Tibial artery (tissue), 4 donors: Measurements from ENCODE around the gene MAML2.

Experiments used
- DNase-seq, 2 donors: peaks; one replicate each; pipeline ENCODE4 v3.0.0-alpha.2; 2019
- H3K27ac ChIP-seq, 2 donors: fragments of 200-600 bp; sonication (generic) in 1 of 2; 1 replicate in 1 of 2; 2 replicates in 1 of 2; pipeline ENCODE4 v1.5.1; 2018 to 2019; ENCODE audit warnings: mild to moderate bottlenecking in 1 of 2
- H3K27me3 ChIP-seq, 2 donors: fragments of 200-600 bp; sonication (generic) in 1 of 2; one replicate each; pipeline versions ENCODE4 v1.5.1 to v1.6.0; 2016 to 2019
- H3K36me3 ChIP-seq, 3 donors: fragments of 200-600 bp; sonication (generic) in 2 of 3; one replicate each; pipeline ENCODE4 v1.5.1; 2016 to 2019; ENCODE audit warnings: mild to moderate bottlenecking in 2 of 3
- H3K4me1 ChIP-seq, 4 donors: fragments of 200-600 bp; sonication (generic) in 2 of 4; 1 replicate in 3 of 4; 2 replicates in 1 of 4; pipeline ENCODE4 v1.5.1; 2016 to 2019
- H3K4me3 ChIP-seq, 2 donors: fragments of 200-600 bp; sonication (generic) in 1 of 2; 1 replicate in 1 of 2; 2 replicates in 1 of 2; pipeline ENCODE4 v1.5.1; 2018 to 2019; ENCODE audit warnings: mild to moderate bottlenecking in 2 of 2
- H3K9me3 ChIP-seq, 3 donors: fragments of 200-600 bp; sonication (generic) in 1 of 3; one replicate each; pipeline ENCODE4 v1.5.1; 2016 to 2019
- intact Hi-C: fragments of 100-400 bp; cut with DNase I; formaldehyde crosslinking; loops from one replicate; pipeline ENCODE4 v1.15.0; 2023; ENCODE audit warnings: low total_unique reads
- TF ChIP-seq, protein P1 (sequence below), 2 experiments: fragments of 200-600 bp in 1 of 2; fragments of 450-650 bp in 1 of 2; IDR thresholded peaks; one replicate each; pipeline ENCODE4 v1.5.1; 2017 to 2019; ENCODE audit warnings: antibody characterized with exemption in 2 of 2, mild to moderate bottlenecking in 1 of 2, moderate library complexity in 1 of 2

MAML2 gene

DNA sequence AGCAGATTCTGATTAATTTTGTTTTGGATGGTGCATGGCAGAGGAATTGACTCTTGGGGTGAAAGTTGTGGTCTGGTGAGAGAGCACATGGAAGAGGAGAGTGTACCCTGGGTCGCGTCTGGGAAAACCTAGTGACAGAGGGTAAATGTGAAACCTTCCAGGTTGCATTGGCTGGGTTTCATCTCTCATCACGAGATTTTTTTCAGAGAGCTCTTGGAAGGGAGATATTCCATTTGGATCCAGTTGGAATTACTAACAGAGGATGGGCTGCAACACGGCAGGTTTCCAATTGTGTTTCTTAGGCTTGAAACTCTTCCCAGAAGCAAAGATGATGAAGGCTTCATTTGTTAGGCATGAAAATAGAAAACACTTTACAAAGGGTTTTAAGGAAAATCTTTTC lies 309.4 kb downstream of the MAML2 start:
- intact Hi-C loops: no loop called here
- TF ChIP-seq, protein P1, sequence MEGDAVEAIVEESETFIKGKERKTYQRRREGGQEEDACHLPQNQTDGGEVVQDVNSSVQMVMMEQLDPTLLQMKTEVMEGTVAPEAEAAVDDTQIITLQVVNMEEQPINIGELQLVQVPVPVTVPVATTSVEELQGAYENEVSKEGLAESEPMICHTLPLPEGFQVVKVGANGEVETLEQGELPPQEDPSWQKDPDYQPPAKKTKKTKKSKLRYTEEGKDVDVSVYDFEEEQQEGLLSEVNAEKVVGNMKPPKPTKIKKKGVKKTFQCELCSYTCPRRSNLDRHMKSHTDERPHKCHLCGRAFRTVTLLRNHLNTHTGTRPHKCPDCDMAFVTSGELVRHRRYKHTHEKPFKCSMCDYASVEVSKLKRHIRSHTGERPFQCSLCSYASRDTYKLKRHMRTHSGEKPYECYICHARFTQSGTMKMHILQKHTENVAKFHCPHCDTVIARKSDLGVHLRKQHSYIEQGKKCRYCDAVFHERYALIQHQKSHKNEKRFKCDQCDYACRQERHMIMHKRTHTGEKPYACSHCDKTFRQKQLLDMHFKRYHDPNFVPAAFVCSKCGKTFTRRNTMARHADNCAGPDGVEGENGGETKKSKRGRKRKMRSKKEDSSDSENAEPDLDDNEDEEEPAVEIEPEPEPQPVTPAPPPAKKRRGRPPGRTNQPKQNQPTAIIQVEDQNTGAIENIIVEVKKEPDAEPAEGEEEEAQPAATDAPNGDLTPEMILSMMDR (IDR thresholded peaks at IDR 0.05): no peak
- no peaks in the 10 kb centered on the region for H3K9me3 ChIP-seq
- peaks cover 0 to 3% (median 0%) of the 10 kb centered on the region in 4 donors for H3K4me1 ChIP-seq
- DNase-seq: no peak
- no peak overlapping the region for H3K4me3 ChIP-seq
- H3K27ac ChIP-seq: no peak overlapping the region
- no peaks in the 10 kb centered on the region for H3K36me3 ChIP-seq
- H3K27me3 ChIP-seq: no peaks in the 10 kb centered on the region

DNA sequence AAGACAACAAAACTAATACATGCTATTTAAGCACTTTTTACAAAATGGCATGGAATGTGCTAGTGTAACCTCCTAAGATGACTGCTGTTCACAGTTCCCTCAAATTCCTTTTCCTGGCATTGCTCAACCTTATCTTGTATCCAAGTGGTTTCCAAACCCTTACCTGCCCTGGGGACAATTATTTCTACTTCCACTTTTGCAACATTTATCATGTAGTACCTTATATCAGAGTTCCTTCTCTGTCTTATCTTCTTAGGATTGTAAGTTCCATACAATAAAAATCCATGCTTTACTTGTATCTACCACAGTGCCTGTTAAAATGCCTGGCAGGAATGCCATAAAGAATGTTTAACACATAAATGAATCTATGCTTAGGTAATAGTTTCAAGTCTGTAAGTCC lies 309.9 kb downstream of the MAML2 start:
- Histone ChIP-seq H3K27me3 (no peaks in the 10 kb centered on the region), H3K4me3 (no peak overlapping the region), H3K4me1 (peaks cover 0 to 3% (median 0%) of the 10 kb centered on the region in 4 donors), H3K9me3 (no peaks in the 10 kb centered on the region), H3K36me3 (no peaks in the 10 kb centered on the region), H3K27ac (no peak overlapping the region)
- TF ChIP-seq, protein P1 (IDR thresholded peaks at IDR 0.05): no peak
- intact Hi-C loops: no loop called here
- no peak for DNase-seq

DNA sequence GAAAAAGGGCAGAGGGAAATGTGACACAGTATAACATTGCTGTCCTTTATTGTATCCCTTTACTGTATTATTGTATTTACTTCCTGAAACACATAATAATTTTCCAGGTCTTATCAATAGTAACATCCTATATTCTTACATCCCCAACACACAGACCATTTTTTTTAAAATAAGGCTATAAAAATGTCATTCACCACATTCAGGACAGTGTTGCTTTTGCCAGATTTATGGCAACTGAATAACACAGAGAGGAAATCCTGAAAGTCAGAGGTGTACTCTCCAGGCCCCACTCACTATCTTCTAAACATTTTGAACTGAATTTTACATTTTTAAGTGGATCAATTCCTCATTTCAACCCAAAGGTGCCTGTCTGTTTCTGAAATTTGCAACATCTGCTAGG lies 314.2 kb downstream of the MAML2 start:
- Histone ChIP-seq H3K27ac (no peak overlapping the region), H3K36me3 (no peaks in the 10 kb centered on the region), H3K27me3 (no peaks in the 10 kb centered on the region), H3K4me3 (no peak overlapping the region), H3K4me1 (no peaks in the 10 kb centered on the region), H3K9me3 (no peaks in the 10 kb centered on the region)
- no peak for DNase-seq
- TF ChIP-seq, protein P1 (IDR thresholded peaks at IDR 0.05): no peak
- intact Hi-C loops: no loop called here

DNA sequence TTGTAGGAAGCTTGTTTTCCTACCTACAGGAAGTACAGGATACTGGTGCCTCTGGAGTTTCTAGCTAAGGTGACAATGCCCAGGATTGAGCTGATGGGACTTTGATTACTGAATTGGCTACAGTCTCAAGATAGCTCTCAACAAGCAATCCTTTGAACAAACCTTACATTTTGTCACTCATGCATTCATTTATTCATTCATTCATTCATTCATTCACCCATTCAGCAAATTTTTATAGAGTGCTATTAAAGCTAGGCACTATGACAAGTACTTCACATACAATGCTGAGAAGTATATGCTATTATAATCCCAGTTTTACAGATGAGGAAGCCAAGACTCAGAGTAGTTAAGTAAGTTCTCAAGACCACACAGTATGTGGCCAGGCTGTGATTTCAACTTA lies 316.0 kb downstream of the MAML2 start:
- Histone ChIP-seq H3K27me3 (no peaks in the 10 kb centered on the region), H3K36me3 (no peaks in the 10 kb centered on the region), H3K4me1 (no peaks in the 10 kb centered on the region), H3K9me3 (no peaks in the 10 kb centered on the region), H3K27ac (no peak overlapping the region), H3K4me3 (no peak overlapping the region)
- no peak for DNase-seq
- TF ChIP-seq, protein P1 (IDR thresholded peaks at IDR 0.05): no peak
- intact Hi-C loops: no loop called here

DNA sequence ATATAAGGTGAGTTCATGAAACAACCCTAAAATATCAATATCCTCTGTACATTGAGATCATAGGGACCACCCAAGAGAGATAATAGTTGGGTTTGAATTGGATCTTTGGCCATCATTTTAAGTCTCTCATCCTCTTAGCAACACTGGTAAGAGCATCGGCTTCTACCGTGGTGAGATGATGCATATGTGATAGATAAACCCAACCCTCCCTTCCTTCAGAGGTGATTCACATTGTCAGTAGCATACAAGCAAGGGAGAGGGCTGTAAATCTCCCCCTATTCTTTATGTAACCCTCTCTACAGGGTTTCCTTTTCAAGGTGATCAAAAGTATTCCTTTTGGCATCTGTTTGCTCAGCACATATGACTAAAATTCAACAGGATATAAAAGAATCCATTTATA lies 316.7 kb downstream of the MAML2 start:
- Histone ChIP-seq H3K27me3 (no peaks in the 10 kb centered on the region), H3K27ac (no peak overlapping the region), H3K9me3 (no peaks in the 10 kb centered on the region), H3K4me1 (no peaks in the 10 kb centered on the region), H3K36me3 (no peaks in the 10 kb centered on the region), H3K4me3 (no peak overlapping the region)
- TF ChIP-seq, protein P1 (IDR thresholded peaks at IDR 0.05): no peak
- intact Hi-C loops: no loop called here
- no peak for DNase-seq

DNA sequence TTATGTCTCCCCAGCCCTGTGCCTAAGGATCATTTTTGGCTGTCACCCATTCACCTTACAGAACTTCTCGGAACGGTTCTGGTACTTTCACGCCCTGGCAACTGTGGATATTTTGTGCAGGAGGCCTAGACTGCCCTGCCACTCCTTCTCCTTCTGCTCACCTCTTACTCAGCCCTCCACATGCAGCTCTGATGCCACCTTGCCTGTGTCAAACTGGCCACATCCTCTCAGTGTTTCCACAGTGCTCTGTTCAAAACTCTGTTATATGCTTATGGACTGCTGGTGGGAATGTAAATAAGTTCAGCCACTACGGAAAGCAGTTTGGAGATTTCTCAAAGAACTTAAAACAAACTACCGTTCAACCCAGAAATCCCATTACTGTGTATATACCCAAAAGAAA lies 318.3 kb downstream of the MAML2 start:
- H3K36me3 ChIP-seq: no peaks in the 10 kb centered on the region
- intact Hi-C loops: no loop called here

More for the DNA sequence above, 318.3 kb downstream of the MAML2 start:
- Histone ChIP-seq H3K4me1 (no peaks in the 10 kb centered on the region), H3K4me3 (no peak overlapping the region), H3K27ac (no peak overlapping the region), H3K9me3 (no peaks in the 10 kb centered on the region), H3K27me3 (no peaks in the 10 kb centered on the region)
- TF ChIP-seq, protein P1 (IDR thresholded peaks at IDR 0.05): no peak
- no peak for DNase-seq
